ENCODE data around the gene CENPP.

CENPP gene

DNA sequence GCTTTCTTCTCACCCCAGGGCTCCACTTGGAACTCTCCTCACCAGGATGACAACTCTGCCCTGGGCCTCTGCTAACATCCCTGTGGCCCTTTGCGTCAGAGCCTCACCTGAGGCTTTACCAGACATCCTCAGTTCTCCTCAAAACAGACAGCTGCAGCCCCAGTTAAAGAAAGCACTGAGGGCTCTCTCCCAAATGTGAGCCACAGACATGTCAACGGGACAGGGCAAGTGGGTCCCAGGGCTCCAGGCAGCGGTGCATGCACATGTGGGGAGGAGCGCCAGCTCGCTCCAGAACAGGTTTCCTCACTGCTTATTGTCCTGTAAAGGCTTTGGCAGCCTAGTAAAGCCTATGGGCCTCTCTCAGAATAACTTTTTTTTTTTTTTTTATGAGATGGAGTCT is 306.9 kb downstream of the CENPP start:
- Histone ChIP-seq H3K4me1 (ENCODE audit: control insufficient read depth, insufficient read depth, low read length) (no peaks in the 10 kb centered on the region), H3K36me3 (ENCODE audit: insufficient read depth, low read length) (peaks cover 61% of the 10 kb centered on the region), H3K9me3 (replicated peaks; ENCODE audit: low read length) (no peaks in the 10 kb centered on the region), H3K9ac (ENCODE audit: low read depth, low read length) (no peak overlapping the region), H3K4me3 (ENCODE audit: low read length) (no peak overlapping the region), H3K4me2 (ENCODE audit: low read length) (no peak overlapping the region), H3K27me3 (ENCODE audit: control insufficient read depth, insufficient read depth, low read length) (no peaks in the 10 kb centered on the region)

DNA sequence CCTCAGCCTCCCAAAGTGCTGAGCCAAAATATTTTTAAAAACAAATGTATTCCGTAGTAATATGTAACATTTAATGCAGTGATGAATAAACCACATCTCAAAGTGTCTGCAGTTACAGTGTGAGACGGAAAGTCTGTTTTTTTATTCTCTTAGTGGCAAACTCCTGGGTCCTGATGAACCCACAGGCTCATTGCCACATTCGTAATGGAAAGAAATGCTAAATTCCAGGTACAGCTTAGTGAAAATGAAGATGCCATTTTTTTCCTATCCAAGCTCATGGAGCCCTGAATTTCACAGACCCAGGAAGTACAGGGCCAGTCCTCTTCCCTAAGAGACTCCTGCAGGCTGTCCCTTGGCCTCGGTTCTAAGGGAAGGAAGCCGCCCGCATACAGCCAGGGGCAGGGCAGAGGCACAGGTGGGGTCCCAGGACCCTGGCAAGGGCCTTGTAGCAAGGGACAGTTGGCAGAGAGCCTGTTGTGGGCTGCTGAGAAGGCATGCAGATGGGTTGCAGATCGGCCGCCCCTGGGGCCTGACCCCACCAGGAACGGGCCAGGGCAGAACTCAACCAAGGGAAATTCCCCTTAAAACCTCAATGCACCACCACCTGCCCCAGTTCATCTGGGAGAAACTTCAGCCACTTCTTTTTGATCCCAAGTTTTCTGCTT is 308.0 kb downstream of the CENPP start:
- no peaks in the 10 kb centered on the region for H3K9me3 ChIP-seq (replicated peaks; ENCODE audit: low read length)
- H3K36me3 ChIP-seq (ENCODE audit: insufficient read depth, low read length), result peaks cover 55% of the 10 kb centered on the region
- no peaks in the 10 kb centered on the region for H3K27me3 ChIP-seq (ENCODE audit: control insufficient read depth, insufficient read depth, low read length)
- no peak overlapping the region for H3K9ac ChIP-seq (ENCODE audit: low read depth, low read length)
- H3K4me2 ChIP-seq (ENCODE audit: low read length), result no peak overlapping the region
- no peaks in the 10 kb centered on the region for H3K4me1 ChIP-seq (ENCODE audit: control insufficient read depth, insufficient read depth, low read length)
- H3K4me3 ChIP-seq (ENCODE audit: low read length), result no peak overlapping the region

DNA sequence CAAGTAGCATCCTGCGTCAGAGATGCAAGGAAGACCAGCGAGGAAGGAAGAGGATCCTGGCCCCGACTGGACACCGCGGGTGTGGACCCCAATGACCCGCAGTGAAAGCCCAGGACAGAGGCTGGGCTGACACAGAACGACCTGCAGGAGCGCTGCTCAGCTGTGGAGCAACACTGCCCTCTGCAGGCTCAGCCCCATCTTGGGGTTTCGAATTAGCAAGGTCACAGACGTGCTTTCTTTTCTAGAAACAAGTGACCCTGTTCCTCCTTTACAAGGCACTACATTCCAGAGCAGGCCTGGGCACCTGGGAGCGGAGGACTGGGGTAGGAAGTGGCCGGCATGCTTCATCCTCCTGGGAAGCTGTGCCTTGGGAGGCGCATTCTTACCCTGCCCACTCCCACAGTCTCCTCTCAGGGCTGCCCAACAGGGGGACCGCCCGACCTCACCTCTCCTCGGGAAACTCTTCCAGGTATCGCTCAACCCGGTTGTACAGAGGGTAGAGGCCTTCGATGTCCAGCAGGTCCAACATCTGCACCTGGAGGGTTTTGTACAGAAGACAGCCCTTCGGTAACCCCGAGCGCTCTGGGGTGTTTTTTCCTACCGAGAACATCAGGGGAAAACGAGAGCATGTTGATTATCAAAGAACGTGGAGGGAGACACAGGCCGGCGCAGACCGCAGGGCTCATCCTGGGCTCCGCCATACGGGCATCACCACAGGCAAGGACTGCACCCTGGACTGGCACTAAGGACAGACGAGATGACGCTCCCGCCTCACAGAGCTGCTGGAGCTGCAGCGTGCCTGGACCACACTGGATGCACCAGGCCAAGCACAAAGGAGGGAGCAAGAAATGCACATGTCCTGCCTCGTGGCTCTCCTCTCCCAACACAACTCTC is 309.2 kb downstream of the CENPP start:
- no peaks in the 10 kb centered on the region for H3K9me3 ChIP-seq (replicated peaks; ENCODE audit: low read length)
- no peak overlapping the region for H3K9ac ChIP-seq (ENCODE audit: low read depth, low read length)
- H3K27me3 ChIP-seq (ENCODE audit: control insufficient read depth, insufficient read depth, low read length), result no peaks in the 10 kb centered on the region
- no peaks in the 10 kb centered on the region for H3K4me1 ChIP-seq (ENCODE audit: control insufficient read depth, insufficient read depth, low read length)
- H3K4me2 ChIP-seq (ENCODE audit: low read length), result no peak overlapping the region
- peaks cover 60% of the 10 kb centered on the region for H3K36me3 ChIP-seq (ENCODE audit: insufficient read depth, low read length)
- no peak overlapping the region for H3K4me3 ChIP-seq (ENCODE audit: low read length)

DNA sequence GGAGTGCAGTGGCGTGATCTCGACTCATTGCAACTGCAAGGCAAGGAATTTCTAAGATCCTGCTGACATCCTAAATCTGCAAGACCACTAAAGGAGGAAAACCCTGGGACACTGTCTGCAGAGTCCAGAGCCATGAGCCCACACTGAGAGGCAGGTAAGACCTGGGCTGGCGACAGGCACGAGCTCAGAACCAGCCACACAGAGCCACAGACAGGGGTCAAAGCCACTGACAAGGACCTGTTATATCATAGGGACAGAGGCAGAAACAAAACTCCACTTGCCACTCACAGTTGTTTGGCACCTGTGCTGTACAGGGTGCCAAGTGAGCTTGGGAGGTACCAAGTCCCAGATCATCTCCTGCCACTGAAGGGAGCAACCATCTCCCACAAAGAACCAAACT is 310.0 kb downstream of the CENPP start:
- no peaks in the 10 kb centered on the region for H3K9me3 ChIP-seq (replicated peaks; ENCODE audit: low read length)
- H3K9ac ChIP-seq (ENCODE audit: low read depth, low read length), result no peak overlapping the region
- H3K4me2 ChIP-seq (ENCODE audit: low read length), result no peak overlapping the region
- H3K27me3 ChIP-seq (ENCODE audit: control insufficient read depth, insufficient read depth, low read length), result no peaks in the 10 kb centered on the region
- H3K36me3 ChIP-seq (ENCODE audit: insufficient read depth, low read length), result peaks cover 65% of the 10 kb centered on the region
- H3K4me1 ChIP-seq (ENCODE audit: control insufficient read depth, insufficient read depth, low read length), result no peaks in the 10 kb centered on the region
- no peak overlapping the region for H3K4me3 ChIP-seq (ENCODE audit: low read length)

DNA sequence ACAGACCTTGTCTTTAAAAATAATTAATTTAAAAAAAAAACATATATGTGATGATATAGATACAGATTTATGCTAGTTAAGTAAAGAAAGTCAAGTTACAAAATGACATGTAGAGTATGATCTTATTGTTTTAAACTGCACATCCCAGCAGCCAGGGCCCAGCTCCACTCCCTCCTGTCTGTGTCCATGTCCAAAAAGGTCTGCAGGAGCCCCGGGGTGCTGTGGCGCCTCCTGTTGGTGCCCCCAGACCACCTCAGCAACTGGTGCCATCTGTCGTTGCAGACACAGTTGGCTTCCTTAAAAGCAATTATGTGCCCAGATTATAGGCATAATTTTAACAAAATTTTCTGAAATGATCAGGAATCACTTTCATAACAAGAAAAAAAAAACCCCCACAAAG is 310.9 kb downstream of the CENPP start:
- Histone ChIP-seq H3K27me3 (ENCODE audit: control insufficient read depth, insufficient read depth, low read length) (no peaks in the 10 kb centered on the region), H3K4me1 (ENCODE audit: control insufficient read depth, insufficient read depth, low read length) (no peaks in the 10 kb centered on the region), H3K36me3 (ENCODE audit: insufficient read depth, low read length) (peaks cover 69% of the 10 kb centered on the region), H3K4me3 (ENCODE audit: low read length) (no peak overlapping the region), H3K9ac (ENCODE audit: low read depth, low read length) (no peak overlapping the region), H3K4me2 (ENCODE audit: low read length) (no peak overlapping the region), H3K9me3 (replicated peaks; ENCODE audit: low read length) (no peaks in the 10 kb centered on the region)

DNA sequence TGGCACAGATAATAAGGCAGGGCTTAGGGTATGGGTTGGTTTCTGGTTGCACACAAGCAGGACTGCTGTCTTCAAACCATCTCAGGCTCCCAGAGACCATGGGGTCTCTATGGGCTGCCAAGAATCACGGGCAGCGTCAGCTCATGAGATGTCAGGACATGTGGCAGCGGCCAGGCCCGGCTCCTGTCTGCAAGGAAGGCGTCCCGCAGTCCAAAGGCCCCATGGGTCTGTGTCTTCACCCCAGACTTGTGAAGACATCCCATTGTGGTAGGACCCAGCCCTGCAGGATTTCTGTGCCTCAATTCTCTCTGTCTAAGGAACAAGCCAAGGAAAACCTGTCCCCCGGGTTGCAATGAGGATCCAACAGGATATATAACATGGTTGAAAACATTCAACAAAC is 311.6 kb downstream of the CENPP start:
- H3K4me3 ChIP-seq (ENCODE audit: low read length), result no peak overlapping the region
- peaks cover 67% of the 10 kb centered on the region for H3K36me3 ChIP-seq (ENCODE audit: insufficient read depth, low read length)
- H3K4me1 ChIP-seq (ENCODE audit: control insufficient read depth, insufficient read depth, low read length), result no peaks in the 10 kb centered on the region
- no peak overlapping the region for H3K9ac ChIP-seq (ENCODE audit: low read depth, low read length)
- no peaks in the 10 kb centered on the region for H3K9me3 ChIP-seq (replicated peaks; ENCODE audit: low read length)
- no peaks in the 10 kb centered on the region for H3K27me3 ChIP-seq (ENCODE audit: control insufficient read depth, insufficient read depth, low read length)
- H3K4me2 ChIP-seq (ENCODE audit: low read length), result no peak overlapping the region

DNA sequence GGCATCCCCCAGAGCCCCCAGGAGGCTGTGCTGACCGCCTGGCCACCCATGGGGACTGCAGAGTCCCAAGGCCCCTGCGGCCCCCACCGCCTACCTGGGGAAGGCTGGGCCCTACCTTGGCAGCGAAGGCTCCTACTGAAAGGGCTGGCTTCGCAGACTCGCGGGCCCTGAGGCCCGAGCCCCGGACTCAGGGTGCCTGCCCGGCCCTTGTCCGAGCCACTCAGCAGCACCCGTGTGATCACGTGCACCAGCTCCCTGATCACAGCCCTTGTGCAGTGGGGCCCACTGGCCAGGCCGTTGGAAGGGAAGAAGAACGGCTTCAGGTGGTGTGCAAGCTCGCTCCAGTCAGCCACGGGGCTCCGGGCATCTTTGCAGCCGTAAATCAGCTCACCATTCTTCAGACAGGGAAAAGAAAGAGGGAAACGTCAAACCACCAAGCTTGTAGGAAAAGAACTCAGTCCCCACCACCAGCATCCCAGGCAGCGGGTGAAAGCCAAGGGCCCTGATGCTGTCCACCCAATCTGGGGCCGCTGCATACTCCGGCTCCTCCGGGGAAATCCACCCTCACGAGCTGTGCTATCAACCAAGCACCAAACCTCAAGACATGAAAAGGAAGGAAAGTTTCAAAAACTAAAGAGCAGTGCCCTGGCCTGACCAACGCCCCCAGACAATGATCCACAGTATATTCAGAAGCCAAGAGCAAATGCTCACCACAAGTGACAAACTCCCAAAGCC is 312.3 kb downstream of the CENPP start:
- no peaks in the 10 kb centered on the region for H3K9me3 ChIP-seq (replicated peaks; ENCODE audit: low read length)
- peaks cover 69% of the 10 kb centered on the region for H3K36me3 ChIP-seq (ENCODE audit: insufficient read depth, low read length)
- H3K9ac ChIP-seq (ENCODE audit: low read depth, low read length), result no peak overlapping the region
- H3K27me3 ChIP-seq (ENCODE audit: control insufficient read depth, insufficient read depth, low read length), result no peaks in the 10 kb centered on the region
- H3K4me1 ChIP-seq (ENCODE audit: control insufficient read depth, insufficient read depth, low read length), result no peaks in the 10 kb centered on the region
- no peak overlapping the region for H3K4me3 ChIP-seq (ENCODE audit: low read length)
- no peak overlapping the region for H3K4me2 ChIP-seq (ENCODE audit: low read length)

DNA sequence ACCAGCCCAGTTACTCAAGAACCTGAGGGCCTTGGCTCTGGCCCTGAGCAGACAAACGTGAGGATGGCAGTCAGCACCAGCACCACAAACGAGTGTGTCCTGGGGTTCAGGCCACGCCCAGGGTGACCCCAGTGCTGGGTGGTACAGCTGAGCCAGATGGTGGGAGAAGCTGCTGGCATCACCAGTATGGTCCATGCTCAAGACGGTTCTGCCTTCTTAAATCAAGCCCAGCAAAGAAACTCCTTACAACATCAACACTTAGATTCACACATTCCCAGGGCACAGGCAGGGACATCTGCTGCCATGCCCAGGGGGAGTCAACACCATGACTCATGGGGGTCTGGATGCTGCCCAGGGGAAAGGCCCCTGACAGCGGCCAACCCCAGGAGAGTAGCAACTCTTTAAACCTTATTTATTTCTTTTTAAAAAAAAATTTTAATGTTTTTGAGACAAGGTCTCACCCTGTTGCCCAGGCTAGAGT is 312.9 kb downstream of the CENPP start:
- Histone ChIP-seq H3K4me2 (ENCODE audit: low read length) (no peak overlapping the region), H3K4me3 (ENCODE audit: low read length) (no peak overlapping the region), H3K4me1 (ENCODE audit: control insufficient read depth, insufficient read depth, low read length) (no peaks in the 10 kb centered on the region), H3K9me3 (replicated peaks; ENCODE audit: low read length) (no peaks in the 10 kb centered on the region), H3K36me3 (ENCODE audit: insufficient read depth, low read length) (peaks cover 69% of the 10 kb centered on the region), H3K9ac (ENCODE audit: low read depth, low read length) (no peak overlapping the region), H3K27me3 (ENCODE audit: control insufficient read depth, insufficient read depth, low read length) (no peaks in the 10 kb centered on the region)

DNA sequence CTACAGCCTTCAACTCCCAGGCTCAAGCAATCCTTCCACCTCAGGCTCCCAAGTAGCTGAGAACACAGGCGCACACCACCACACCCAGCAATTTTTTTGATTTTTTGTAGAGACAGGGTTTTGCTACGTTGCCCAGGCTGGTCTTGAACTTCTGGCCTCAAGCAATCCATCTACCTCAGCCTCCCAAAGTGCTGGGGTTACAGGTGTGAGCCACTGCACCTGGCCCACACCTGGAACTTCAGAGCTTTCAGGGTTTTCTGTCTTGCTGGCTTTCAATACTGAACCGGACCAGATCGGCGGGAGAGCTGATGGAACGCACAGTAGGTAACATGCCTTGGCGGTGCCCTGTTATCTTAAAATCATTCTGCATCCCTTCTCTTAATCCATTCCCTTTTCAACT is 313.4 kb downstream of the CENPP start:
- H3K36me3 ChIP-seq (ENCODE audit: insufficient read depth, low read length), result peaks cover 68% of the 10 kb centered on the region
- H3K9me3 ChIP-seq (replicated peaks; ENCODE audit: low read length), result no peaks in the 10 kb centered on the region
- H3K4me1 ChIP-seq (ENCODE audit: control insufficient read depth, insufficient read depth, low read length), result no peaks in the 10 kb centered on the region
- no peaks in the 10 kb centered on the region for H3K27me3 ChIP-seq (ENCODE audit: control insufficient read depth, insufficient read depth, low read length)
- no peak overlapping the region for H3K4me3 ChIP-seq (ENCODE audit: low read length)
- H3K4me2 ChIP-seq (ENCODE audit: low read length), result no peak overlapping the region
- no peak overlapping the region for H3K9ac ChIP-seq (ENCODE audit: low read depth, low read length)

DNA sequence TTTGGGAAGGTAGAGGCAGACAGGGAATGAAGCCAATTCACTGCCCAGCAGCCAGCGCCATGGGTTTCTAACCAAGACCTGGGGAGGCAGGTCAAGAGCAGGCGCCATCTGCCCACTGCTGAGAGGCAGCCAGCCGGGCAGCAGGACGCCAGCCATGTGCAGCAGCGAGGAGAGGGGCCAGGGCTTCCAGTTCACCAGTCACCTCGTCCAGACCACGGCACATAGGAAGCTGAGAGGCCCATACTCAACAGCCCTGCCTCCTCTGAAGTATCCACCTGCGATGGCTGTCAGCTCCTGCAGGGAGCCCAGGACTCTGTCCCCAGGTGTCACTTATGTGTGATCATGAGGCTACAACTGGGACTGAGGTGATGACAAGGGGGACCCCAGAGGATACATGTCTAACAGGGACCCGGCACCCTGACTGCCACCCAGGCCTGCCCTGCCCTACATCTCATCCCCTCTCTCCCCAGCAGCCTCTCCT is 314.1 kb downstream of the CENPP start:
- no peak overlapping the region for H3K4me3 ChIP-seq (ENCODE audit: low read length)
- H3K9ac ChIP-seq (ENCODE audit: low read depth, low read length), result no peak overlapping the region
- H3K4me2 ChIP-seq (ENCODE audit: low read length), result no peak overlapping the region
- H3K4me1 ChIP-seq (ENCODE audit: control insufficient read depth, insufficient read depth, low read length), result no peaks in the 10 kb centered on the region
- no peaks in the 10 kb centered on the region for H3K27me3 ChIP-seq (ENCODE audit: control insufficient read depth, insufficient read depth, low read length)
- no peaks in the 10 kb centered on the region for H3K9me3 ChIP-seq (replicated peaks; ENCODE audit: low read length)
- peaks cover 69% of the 10 kb centered on the region for H3K36me3 ChIP-seq (ENCODE audit: insufficient read depth, low read length)

DNA sequence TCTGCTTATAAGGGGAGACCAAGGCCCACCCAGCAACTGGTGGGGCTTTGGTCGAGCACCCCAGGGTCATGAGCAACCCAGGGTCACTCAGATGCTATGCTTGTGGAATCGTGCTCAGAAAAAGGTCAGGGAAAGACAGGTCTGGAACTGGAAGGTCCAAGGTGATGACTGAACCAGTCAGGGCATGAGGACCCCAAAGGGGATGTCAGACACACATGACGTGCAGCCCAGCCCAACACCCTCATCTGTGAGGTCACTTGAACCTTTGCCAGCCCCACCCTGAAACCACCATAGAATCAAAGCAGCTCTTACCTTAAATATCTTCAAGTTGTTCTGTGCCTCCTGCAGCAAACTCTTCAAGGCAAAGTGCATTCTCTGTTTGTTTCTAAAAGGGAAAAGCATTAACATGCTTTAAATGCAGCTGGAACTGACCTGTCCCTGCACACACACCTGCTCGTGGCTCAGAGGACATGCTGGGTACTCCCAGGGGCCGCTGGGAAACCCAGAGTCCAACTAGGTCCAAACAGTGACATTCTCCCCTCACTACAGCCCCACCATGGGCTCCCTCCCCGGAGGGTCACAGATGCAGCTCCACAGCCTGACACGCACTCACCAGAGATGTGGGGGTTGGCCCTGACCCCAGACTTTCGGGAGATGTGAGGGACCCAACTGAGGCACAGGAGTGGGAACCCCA is 314.8 kb downstream of the CENPP start:
- H3K27me3 ChIP-seq (ENCODE audit: control insufficient read depth, insufficient read depth, low read length), result no peaks in the 10 kb centered on the region
- no peak overlapping the region for H3K9ac ChIP-seq (ENCODE audit: low read depth, low read length)
- peaks cover 66% of the 10 kb centered on the region for H3K36me3 ChIP-seq (ENCODE audit: insufficient read depth, low read length)
- no peaks in the 10 kb centered on the region for H3K4me1 ChIP-seq (ENCODE audit: control insufficient read depth, insufficient read depth, low read length)
- H3K9me3 ChIP-seq (replicated peaks; ENCODE audit: low read length), result no peaks in the 10 kb centered on the region
- H3K4me2 ChIP-seq (ENCODE audit: low read length), result no peak overlapping the region
- H3K4me3 ChIP-seq (ENCODE audit: low read length), result no peak overlapping the region
